Neural cell (in vitro differentiated cells): ENCODE measurements around the gene IMMP2L. TPM values are rescaled to one million over a fixed set of nuclear protein-coding genes. Genes with fewer than 3 reads are reported as not detected.

Source experiments
- H2AFZ ChIP-seq: fragments of 200-600, 300-800 bp; sonication (generic), shearing (Covaris generic); 2 replicates; pipeline ENCODE4 v1.6.0; 2014; ENCODE audit warnings: low read depth, mild to moderate bottlenecking, antibody characterized with exemption, low read length, moderate library complexity
- H3F3A ChIP-seq: fragments of 200-600 bp; shearing (Covaris generic); 2 replicates; pipeline ENCODE4 v1.6.1; 2016; ENCODE audit warnings: mild to moderate bottlenecking, moderate library complexity, mixed read lengths, antibody characterized with exemption, low read length; ENCODE audit not compliant: insufficient read depth, poor library complexity, severe bottlenecking
- H3K27ac ChIP-seq: fragments of 200-600, 300-800 bp; sonication (generic), shearing (Covaris generic); 2 replicates; pipeline ENCODE4 v1.5.1; 2014; ENCODE audit warnings: mild to moderate bottlenecking, low read length, moderate library complexity
- H3K27me3 ChIP-seq: fragments of 300-800, 200-600 bp; sonication (generic), shearing (Covaris generic); 2 replicates; pipeline ENCODE4 v1.6.0; 2014; ENCODE audit warnings: mild to moderate bottlenecking, low read depth, low read length, moderate library complexity; ENCODE audit not compliant: insufficient read depth
- H3K36me3 ChIP-seq: fragments of 300-800, 200-600 bp; sonication (generic), shearing (Covaris generic); 2 replicates; pipeline ENCODE4 v1.5.1; 2014; ENCODE audit warnings: mild to moderate bottlenecking, antibody characterized with exemption, low read length, moderate library complexity; ENCODE audit not compliant: insufficient read depth
- H3K4me2 ChIP-seq: fragments of 300-800, 200-600 bp; sonication (generic), shearing (Covaris generic); 2 replicates; pipeline ENCODE4 v1.6.0; 2014; ENCODE audit warnings: mild to moderate bottlenecking, low read length
- H3K4me3 ChIP-seq: fragments of 300-800, 200-600 bp; sonication (generic), shearing (Covaris generic); 2 replicates; pipeline ENCODE4 v1.5.1; 2014; ENCODE audit warnings: mild to moderate bottlenecking, low read length, moderate library complexity
- H3K79me2 ChIP-seq: fragments of 200-600 bp; shearing (Covaris generic); replicated peaks from 2 replicates; pipeline ENCODE4 v1.6.0; 2014; ENCODE audit warnings: mild to moderate bottlenecking, low read length, moderate library complexity; ENCODE audit not compliant: insufficient read depth
- H3K9ac ChIP-seq: fragments of 300-800, 200-600 bp; sonication (generic), shearing (Covaris generic); 2 replicates; pipeline ENCODE4 v1.6.1; 2016; ENCODE audit warnings: mild to moderate bottlenecking, low read length, mixed read lengths
- H3K9me2 ChIP-seq: fragments of 200-600 bp; shearing (Covaris generic); 2 replicates; pipeline ENCODE4 v1.6.1; 2016; ENCODE audit warnings: mild to moderate bottlenecking, low read length, mixed read lengths; ENCODE audit not compliant: insufficient read depth
- H3K9me3 ChIP-seq: fragments of 200-600, 300-800 bp; sonication (generic), shearing (Covaris generic); 2 replicates; pipeline ENCODE4 v1.6.1; 2016; ENCODE audit warnings: mild to moderate bottlenecking, mixed run types, low read length, moderate library complexity, mixed read lengths
- H4K20me1 ChIP-seq: fragments of 200-600 bp; shearing (Covaris generic); 2 replicates; pipeline ENCODE4 v1.6.1; 2016; ENCODE audit warnings: mild to moderate bottlenecking, mixed run types; ENCODE audit not compliant: insufficient read depth
- EP300 ChIP-seq: fragments of 450-650 bp; conservative IDR thresholded peaks from 2 replicates; pipeline ENCODE4 v1.6.1; 2014; ENCODE audit warnings: antibody characterized with exemption, mild to moderate bottlenecking, moderate library complexity; ENCODE audit not compliant: poor library complexity, severe bottlenecking
- EZH2 ChIP-seq: fragments of 200-600, 300-800 bp; shearing (Covaris generic), sonication (generic); IDR thresholded peaks from 2 replicates; pipeline ENCODE4 v1.6.1; 2014; ENCODE audit warnings: antibody characterized with exemption, low read length, borderline replicate concordance, mild to moderate bottlenecking; ENCODE audit not compliant: insufficient read depth, poor library complexity, severe bottlenecking
- MXI1 ChIP-seq: fragments of 450-650 bp; conservative IDR thresholded peaks from 2 replicates; pipeline ENCODE4 v1.6.1; 2014; ENCODE audit warnings: antibody characterized with exemption, mild to moderate bottlenecking; ENCODE audit not compliant: poor library complexity, severe bottlenecking
- POLR2AphosphoS5 ChIP-seq: IDR thresholded peaks from 2 replicates; pipeline ENCODE4 v1.6.1; 2012
- RAD21 ChIP-seq: fragments of 450-650 bp; conservative IDR thresholded peaks from 2 replicates; pipeline ENCODE4 v1.6.1; 2014; ENCODE audit warnings: antibody characterized with exemption, mild to moderate bottlenecking, moderate library complexity
- REST ChIP-seq: IDR thresholded peaks from 2 replicates; pipeline ENCODE4 v1.6.1; 2012; ENCODE audit warnings: borderline replicate concordance
- SMC3 ChIP-seq: fragments of 450-650 bp; conservative IDR thresholded peaks from 2 replicates; pipeline ENCODE4 v1.6.1; 2014; ENCODE audit warnings: antibody characterized with exemption, mild to moderate bottlenecking, moderate library complexity; ENCODE audit not compliant: poor library complexity
- TAF1 ChIP-seq: IDR thresholded peaks from 2 replicates; pipeline ENCODE4 v1.6.1; 2012; ENCODE audit warnings: low read depth
- polyA plus RNA-seq: library from polyadenylated mRNA; depleted of rRNA; stranded (reverse); fragments of >200 nt; gene quantifications from 2 replicates; pipeline ENCODE4 v1.2.3, GENCODE V29; 2014
- TF ChIP-seq, protein P1 (sequence below): fragments of 450-650 bp; IDR thresholded peaks from 2 replicates; pipeline ENCODE4 v1.5.1; 2014; ENCODE audit warnings: antibody characterized with exemption, mild to moderate bottlenecking, moderate library complexity; ENCODE audit not compliant: poor library complexity, severe bottlenecking

IMMP2L gene
- polyA plus RNA-seq, 1 donor from 2014 or later: 9.7 TPM

- H3K4me3 ChIP-seq: no peak overlapping the region
- H3K36me3 ChIP-seq: no peaks in the 10 kb centered on the region
- H3K9ac ChIP-seq: no peak overlapping the region
- H3K27ac ChIP-seq: no peak overlapping the region
- H3K9me2 ChIP-seq: no peaks in the 10 kb centered on the region
- no peaks in the 10 kb centered on the region for H3K79me2 ChIP-seq
- TF ChIP-seq, protein P1, sequence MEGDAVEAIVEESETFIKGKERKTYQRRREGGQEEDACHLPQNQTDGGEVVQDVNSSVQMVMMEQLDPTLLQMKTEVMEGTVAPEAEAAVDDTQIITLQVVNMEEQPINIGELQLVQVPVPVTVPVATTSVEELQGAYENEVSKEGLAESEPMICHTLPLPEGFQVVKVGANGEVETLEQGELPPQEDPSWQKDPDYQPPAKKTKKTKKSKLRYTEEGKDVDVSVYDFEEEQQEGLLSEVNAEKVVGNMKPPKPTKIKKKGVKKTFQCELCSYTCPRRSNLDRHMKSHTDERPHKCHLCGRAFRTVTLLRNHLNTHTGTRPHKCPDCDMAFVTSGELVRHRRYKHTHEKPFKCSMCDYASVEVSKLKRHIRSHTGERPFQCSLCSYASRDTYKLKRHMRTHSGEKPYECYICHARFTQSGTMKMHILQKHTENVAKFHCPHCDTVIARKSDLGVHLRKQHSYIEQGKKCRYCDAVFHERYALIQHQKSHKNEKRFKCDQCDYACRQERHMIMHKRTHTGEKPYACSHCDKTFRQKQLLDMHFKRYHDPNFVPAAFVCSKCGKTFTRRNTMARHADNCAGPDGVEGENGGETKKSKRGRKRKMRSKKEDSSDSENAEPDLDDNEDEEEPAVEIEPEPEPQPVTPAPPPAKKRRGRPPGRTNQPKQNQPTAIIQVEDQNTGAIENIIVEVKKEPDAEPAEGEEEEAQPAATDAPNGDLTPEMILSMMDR: peak; percentile 24
- TF ChIP-seq EZH2 (no peak), RAD21 (peak; percentile 40), POLR2AphosphoS5 (no peak), SMC3 (no peak), TAF1 (no peak), EP300 (no peak), REST (no peak), MXI1 (no peak)
- no peaks in the 10 kb centered on the region for H3K27me3 ChIP-seq
- no peaks in the 10 kb centered on the region for H3F3A ChIP-seq
- H3K4me2 ChIP-seq: no peak overlapping the region
- H3K9me3 ChIP-seq: no peaks in the 10 kb centered on the region
- no peaks in the 10 kb centered on the region for H4K20me1 ChIP-seq
- H2AFZ ChIP-seq: no peak overlapping the region
Observed at GRCh38 chr7:110870926-110871325, 691.4 kb downstream of the IMMP2L start.

- no peaks in the 10 kb centered on the region for H3K9me2 ChIP-seq
- H3K36me3 ChIP-seq: no peaks in the 10 kb centered on the region
- no peaks in the 10 kb centered on the region for H3K27me3 ChIP-seq
- H3K9me3 ChIP-seq: no peaks in the 10 kb centered on the region
- no peak overlapping the region for H3K27ac ChIP-seq
- H3K79me2 ChIP-seq: no peaks in the 10 kb centered on the region
- no peak overlapping the region for H2AFZ ChIP-seq
- H3K9ac ChIP-seq: no peak overlapping the region
- no peak overlapping the region for H3K4me2 ChIP-seq
- H3F3A ChIP-seq: no peaks in the 10 kb centered on the region
- no peak overlapping the region for H3K4me3 ChIP-seq
- TF ChIP-seq EP300 (no peak), REST (no peak), POLR2AphosphoS5 (no peak), EZH2 (no peak), TAF1 (no peak), MXI1 (no peak), RAD21 (no peak), SMC3 (no peak)
- TF ChIP-seq, protein P1: no peak
- H4K20me1 ChIP-seq: no peaks in the 10 kb centered on the region
Observed at GRCh38 chr7:110868458-110868857, 693.8 kb downstream of the IMMP2L start.
